ENCODE results near the gene UBE2B.

Gene UBE2B

DNA sequence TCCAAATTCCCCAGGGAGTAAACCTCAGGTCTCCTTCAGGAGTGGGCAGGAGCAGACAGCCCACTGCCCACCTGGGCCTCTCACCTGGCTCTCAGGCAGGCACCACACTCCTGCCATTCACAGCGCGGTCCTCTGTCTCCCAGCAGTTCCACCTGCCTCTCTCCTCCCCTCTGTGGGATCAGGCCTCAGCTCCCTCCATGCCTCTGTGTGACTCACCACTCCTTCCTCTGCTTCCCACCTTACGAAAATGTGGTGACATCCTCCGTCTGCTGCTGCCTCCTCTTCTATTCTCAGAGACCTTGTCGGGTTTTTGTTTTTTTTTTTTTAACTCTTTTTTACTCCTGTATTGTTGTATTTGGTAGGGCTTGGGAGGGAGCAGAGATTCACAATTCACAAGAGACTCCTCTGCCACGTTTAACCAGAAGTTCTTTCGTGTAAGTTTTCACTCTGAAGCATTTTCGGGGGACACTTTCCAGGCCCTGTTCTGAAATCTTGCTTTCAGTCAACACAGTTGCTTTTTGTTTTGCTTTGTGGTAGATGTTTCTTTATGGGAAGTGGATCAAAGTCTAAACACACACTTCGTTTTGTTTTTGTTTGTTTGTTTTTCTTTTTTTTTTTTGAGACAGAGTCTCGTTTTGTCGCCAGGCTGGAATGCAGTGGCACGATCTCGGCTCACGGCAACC lies 61.4 kb downstream of the UBE2B start:
- Histone ChIP-seq H3K4me1 (ENCODE audit: control insufficient read depth in 5 of 5, insufficient read depth in 5 of 5, low read length in 5 of 5) (peaks cover 2 to 17% (median 13%) of the 10 kb centered on the region in 5 donors), H3K4me3 (ENCODE audit: low read depth in 1 of 5, low read length in 5 of 5) (no peak overlapping the region), H3K9me3 (ENCODE audit: control insufficient read depth in 5 of 5, low read length in 5 of 5) (no peaks in the 10 kb centered on the region), H3K27ac (ENCODE audit: low read depth, low read length) (no peak overlapping the region), H3K9ac (ENCODE audit: low read length in 5 of 5) (no peak overlapping the region), H3K36me3 (ENCODE audit: control insufficient read depth in 5 of 5, insufficient read depth in 5 of 5, low read length in 5 of 5) (no peaks in the 10 kb centered on the region), H3K27me3 (ENCODE audit: control insufficient read depth in 5 of 5, insufficient read depth in 4 of 5, low read length in 5 of 5) (no peaks in the 10 kb centered on the region)

DNA sequence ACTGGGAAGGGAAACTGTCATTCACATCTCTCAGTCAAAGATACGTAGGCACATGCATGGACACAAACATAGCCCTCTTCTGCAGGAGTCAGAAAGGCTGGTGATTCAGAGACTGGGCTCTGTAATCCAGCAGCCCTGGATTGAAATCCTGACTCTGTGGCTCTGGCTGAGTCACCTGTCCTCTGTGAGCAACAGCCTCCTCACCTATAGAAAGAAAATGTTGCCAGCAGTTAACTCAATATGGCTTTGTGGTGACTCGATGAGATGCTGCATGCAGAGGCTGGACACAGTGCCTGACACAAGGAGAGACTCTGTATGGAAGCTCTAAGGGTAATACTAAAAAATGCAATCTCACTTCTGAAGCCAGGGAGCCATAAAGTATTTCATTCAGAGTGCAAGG lies 64.2 kb downstream of the UBE2B start:
- H3K27ac ChIP-seq (ENCODE audit: low read depth, low read length): no peak overlapping the region
- no peaks in the 10 kb centered on the region for H3K9me3 ChIP-seq (ENCODE audit: control insufficient read depth in 5 of 5, low read length in 5 of 5)
- peaks cover 12 to 37% (median 33%) of the 10 kb centered on the region in 5 donors for H3K4me1 ChIP-seq (ENCODE audit: control insufficient read depth in 5 of 5, insufficient read depth in 5 of 5, low read length in 5 of 5)
- H3K27me3 ChIP-seq (ENCODE audit: control insufficient read depth in 5 of 5, insufficient read depth in 4 of 5, low read length in 5 of 5): no peaks in the 10 kb centered on the region
- no peaks in the 10 kb centered on the region for H3K36me3 ChIP-seq (ENCODE audit: control insufficient read depth in 5 of 5, insufficient read depth in 5 of 5, low read length in 5 of 5)
- no peak overlapping the region for H3K9ac ChIP-seq (ENCODE audit: low read length in 5 of 5)
- no peak overlapping the region for H3K4me3 ChIP-seq (ENCODE audit: low read depth in 1 of 5, low read length in 5 of 5)

DNA sequence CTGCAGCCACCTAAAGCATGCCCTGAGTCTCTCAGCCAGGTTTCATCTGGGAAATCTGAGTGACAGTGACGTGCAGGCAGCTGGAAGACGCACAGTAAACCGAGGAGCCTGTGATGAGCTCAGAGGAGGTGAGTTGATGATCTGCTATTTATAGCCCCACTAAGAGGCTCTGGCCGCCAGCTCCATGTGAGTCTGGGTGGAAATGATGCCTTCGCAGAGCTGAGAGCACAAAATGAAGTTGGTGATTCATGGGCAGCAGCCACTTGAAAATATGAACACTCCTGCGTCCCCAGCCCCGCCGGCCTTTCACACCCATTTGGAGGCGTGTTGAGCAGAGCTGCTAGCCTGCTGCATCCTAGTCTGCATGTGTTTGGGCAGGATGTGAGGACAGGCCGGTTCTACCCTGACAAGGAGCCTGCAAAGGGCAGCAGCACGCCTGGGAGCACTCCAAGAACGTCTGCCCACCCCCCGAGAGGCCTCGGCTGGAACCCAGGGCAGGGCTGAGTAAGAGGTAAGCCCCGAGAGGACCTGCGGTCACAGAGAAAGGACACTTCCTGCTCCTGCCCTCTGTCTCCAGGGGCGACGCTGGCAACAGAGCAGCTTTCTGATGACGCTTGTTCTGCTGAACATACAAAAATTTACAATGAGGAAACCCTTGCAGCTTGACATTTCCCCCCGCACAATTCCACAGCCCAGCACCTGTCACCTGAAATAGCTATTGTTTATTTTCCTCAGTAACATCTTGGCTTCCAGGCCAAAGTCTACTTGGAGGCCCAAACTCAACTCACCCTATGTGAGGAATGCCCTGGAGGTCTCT lies 65.4 kb downstream of the UBE2B start:
- no peak overlapping the region for H3K9ac ChIP-seq (ENCODE audit: low read length in 5 of 5)
- H3K9me3 ChIP-seq (ENCODE audit: control insufficient read depth in 5 of 5, low read length in 5 of 5): no peaks in the 10 kb centered on the region
- no peaks in the 10 kb centered on the region for H3K36me3 ChIP-seq (ENCODE audit: control insufficient read depth in 5 of 5, insufficient read depth in 5 of 5, low read length in 5 of 5)
- no peak overlapping the region for H3K27ac ChIP-seq (ENCODE audit: low read depth, low read length)
- no peaks in the 10 kb centered on the region for H3K27me3 ChIP-seq (ENCODE audit: control insufficient read depth in 5 of 5, insufficient read depth in 4 of 5, low read length in 5 of 5)
- peaks cover 12 to 37% (median 33%) of the 10 kb centered on the region in 5 donors for H3K4me1 ChIP-seq (ENCODE audit: control insufficient read depth in 5 of 5, insufficient read depth in 5 of 5, low read length in 5 of 5)
- H3K4me3 ChIP-seq (ENCODE audit: low read depth in 1 of 5, low read length in 5 of 5): peak overlapping the region in 4 of 5 donors; percentile 9 to 31 (median 18)

DNA sequence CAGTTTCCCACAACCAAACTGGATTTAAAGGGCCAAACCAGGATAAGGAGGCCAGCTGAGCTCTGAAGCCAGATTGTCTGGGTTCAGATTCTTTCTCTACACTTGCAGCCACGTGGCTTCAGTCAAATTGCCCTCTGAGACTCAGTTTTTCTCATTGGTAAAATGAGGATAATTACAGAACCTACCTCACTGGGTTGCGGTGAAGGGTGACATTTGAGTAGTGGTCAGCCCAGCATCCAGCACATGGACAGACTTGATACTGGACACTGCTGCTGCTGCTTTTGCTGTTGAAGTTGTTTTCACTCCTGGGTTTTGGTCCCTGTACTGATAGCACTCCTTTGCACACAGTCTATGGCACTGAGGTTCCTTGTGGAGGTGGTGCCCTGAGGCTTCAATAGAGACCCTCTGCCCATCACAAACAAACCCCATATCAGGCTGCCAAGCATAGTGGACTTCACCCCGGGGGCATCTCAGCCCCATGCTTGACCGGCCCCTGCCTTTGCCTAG lies 66.0 kb downstream of the UBE2B start:
- Histone ChIP-seq H3K4me1 (ENCODE audit: control insufficient read depth in 5 of 5, insufficient read depth in 5 of 5, low read length in 5 of 5) (peaks cover 12 to 37% (median 33%) of the 10 kb centered on the region in 5 donors), H3K27me3 (ENCODE audit: control insufficient read depth in 5 of 5, insufficient read depth in 4 of 5, low read length in 5 of 5) (no peaks in the 10 kb centered on the region), H3K9ac (ENCODE audit: low read length in 5 of 5) (no peak overlapping the region), H3K27ac (ENCODE audit: low read depth, low read length) (no peak overlapping the region), H3K9me3 (ENCODE audit: control insufficient read depth in 5 of 5, low read length in 5 of 5) (no peaks in the 10 kb centered on the region), H3K4me3 (ENCODE audit: low read depth in 1 of 5, low read length in 5 of 5) (peak overlapping the region in 1 of 5 donors; percentile 31), H3K36me3 (ENCODE audit: control insufficient read depth in 5 of 5, insufficient read depth in 5 of 5, low read length in 5 of 5) (no peaks in the 10 kb centered on the region)

DNA sequence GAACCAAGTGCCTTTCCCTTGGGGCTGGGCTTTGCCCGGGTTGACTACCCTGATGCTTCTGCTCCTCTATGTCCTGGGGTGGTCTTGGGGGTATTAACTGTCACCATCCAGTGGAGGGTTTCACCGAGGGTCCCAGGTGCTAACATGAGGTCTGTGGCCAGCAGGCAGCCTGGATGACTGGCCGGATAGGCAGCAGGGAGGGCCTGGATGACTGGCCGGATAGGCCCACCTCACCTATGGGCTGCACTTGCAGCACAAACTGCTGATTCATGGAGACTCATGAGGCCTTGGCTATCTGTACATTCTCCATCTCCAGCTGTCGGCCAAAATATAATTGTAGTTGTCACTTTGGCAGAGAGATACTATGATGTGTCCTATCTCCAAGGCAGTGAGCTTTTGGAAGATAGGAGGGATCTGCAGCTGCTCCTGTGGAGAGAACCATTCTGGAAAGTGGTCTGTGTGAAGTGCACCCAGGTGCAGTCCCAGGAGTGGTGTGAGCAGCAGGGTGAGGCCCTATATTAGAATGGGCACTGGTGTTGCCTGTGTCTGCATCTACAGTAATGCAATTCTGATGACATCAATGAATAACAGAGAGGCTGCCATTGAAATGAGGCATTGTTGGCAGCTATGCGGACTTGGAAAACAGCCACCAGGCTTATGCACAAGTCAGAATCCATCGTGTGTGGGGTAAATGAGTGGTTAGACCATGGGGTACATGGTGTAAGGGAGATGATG lies 66.6 kb downstream of the UBE2B start:
- peaks cover 12 to 37% (median 33%) of the 10 kb centered on the region in 5 donors for H3K4me1 ChIP-seq (ENCODE audit: control insufficient read depth in 5 of 5, insufficient read depth in 5 of 5, low read length in 5 of 5)
- no peak overlapping the region for H3K9ac ChIP-seq (ENCODE audit: low read length in 5 of 5)
- no peak overlapping the region for H3K27ac ChIP-seq (ENCODE audit: low read depth, low read length)
- H3K4me3 ChIP-seq (ENCODE audit: low read depth in 1 of 5, low read length in 5 of 5): no peak overlapping the region
- H3K9me3 ChIP-seq (ENCODE audit: control insufficient read depth in 5 of 5, low read length in 5 of 5): no peaks in the 10 kb centered on the region
- no peaks in the 10 kb centered on the region for H3K36me3 ChIP-seq (ENCODE audit: control insufficient read depth in 5 of 5, insufficient read depth in 5 of 5, low read length in 5 of 5)
- H3K27me3 ChIP-seq (ENCODE audit: control insufficient read depth in 5 of 5, insufficient read depth in 4 of 5, low read length in 5 of 5): no peaks in the 10 kb centered on the region

DNA sequence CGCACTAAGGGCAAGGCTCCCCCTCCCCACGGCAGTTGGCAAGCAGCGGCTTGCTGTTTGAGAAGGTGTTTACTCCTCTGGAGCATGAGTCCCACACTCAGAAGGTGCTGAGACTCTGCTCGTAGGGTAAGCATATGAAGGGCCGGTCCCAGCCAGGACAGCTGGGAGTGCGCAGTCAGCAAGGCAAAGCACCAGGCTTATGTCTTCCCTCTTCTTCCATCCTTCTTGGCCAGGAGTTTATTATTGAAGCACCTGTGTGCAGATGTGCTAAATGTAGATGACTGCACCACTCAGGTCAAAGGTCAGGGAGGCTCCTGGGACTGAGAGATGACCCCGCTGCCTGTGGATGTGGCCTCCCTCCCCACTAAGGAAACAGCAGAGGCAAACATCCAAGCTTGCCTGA lies 67.4 kb downstream of the UBE2B start:
- no peaks in the 10 kb centered on the region for H3K27me3 ChIP-seq (ENCODE audit: control insufficient read depth in 5 of 5, insufficient read depth in 4 of 5, low read length in 5 of 5)
- no peaks in the 10 kb centered on the region for H3K36me3 ChIP-seq (ENCODE audit: control insufficient read depth in 5 of 5, insufficient read depth in 5 of 5, low read length in 5 of 5)
- H3K4me3 ChIP-seq (ENCODE audit: low read depth in 1 of 5, low read length in 5 of 5): peak overlapping the region in 3 of 5 donors; percentile 18 to 75 (median 32)
- peaks cover 12 to 37% (median 33%) of the 10 kb centered on the region in 5 donors for H3K4me1 ChIP-seq (ENCODE audit: control insufficient read depth in 5 of 5, insufficient read depth in 5 of 5, low read length in 5 of 5)
- H3K9ac ChIP-seq (ENCODE audit: low read length in 5 of 5): no peak overlapping the region
- H3K27ac ChIP-seq (ENCODE audit: low read depth, low read length): peak overlapping the region; percentile 38
- H3K9me3 ChIP-seq (ENCODE audit: control insufficient read depth in 5 of 5, low read length in 5 of 5): no peaks in the 10 kb centered on the region

DNA sequence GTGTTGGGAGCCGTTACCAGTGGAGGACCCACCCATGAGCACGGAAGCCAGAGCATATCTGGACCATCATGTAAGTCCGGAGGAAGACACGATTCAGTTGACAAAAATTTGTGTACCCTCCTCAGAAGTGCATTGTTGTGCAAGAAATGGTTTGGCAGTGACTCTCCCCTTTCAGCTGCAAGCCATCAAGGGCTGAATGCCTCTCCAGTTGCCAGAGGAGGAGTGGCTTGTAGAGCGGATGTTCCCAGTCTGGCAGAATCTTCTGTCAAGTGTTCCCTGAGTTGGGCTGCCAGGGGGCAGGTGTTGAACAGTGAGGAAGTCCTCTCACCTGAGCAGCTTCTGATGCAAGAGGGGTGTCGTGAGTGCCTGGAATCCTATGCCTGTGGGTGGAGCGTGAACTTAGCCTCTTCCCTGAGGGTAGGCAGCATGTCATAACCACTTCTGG lies 67.9 kb downstream of the UBE2B start:
- no peaks in the 10 kb centered on the region for H3K36me3 ChIP-seq (ENCODE audit: control insufficient read depth in 5 of 5, insufficient read depth in 5 of 5, low read length in 5 of 5)
- H3K9ac ChIP-seq (ENCODE audit: low read length in 5 of 5): no peak overlapping the region
- H3K27me3 ChIP-seq (ENCODE audit: control insufficient read depth in 5 of 5, insufficient read depth in 4 of 5, low read length in 5 of 5): no peaks in the 10 kb centered on the region
- H3K9me3 ChIP-seq (ENCODE audit: control insufficient read depth in 5 of 5, low read length in 5 of 5): no peaks in the 10 kb centered on the region
- peaks cover 12 to 37% (median 33%) of the 10 kb centered on the region in 5 donors for H3K4me1 ChIP-seq (ENCODE audit: control insufficient read depth in 5 of 5, insufficient read depth in 5 of 5, low read length in 5 of 5)
- peak overlapping the region; percentile 38 for H3K27ac ChIP-seq (ENCODE audit: low read depth, low read length)
- peak overlapping the region in 4 of 5 donors; percentile 18 to 75 (median 48) for H3K4me3 ChIP-seq (ENCODE audit: low read depth in 1 of 5, low read length in 5 of 5)

DNA sequence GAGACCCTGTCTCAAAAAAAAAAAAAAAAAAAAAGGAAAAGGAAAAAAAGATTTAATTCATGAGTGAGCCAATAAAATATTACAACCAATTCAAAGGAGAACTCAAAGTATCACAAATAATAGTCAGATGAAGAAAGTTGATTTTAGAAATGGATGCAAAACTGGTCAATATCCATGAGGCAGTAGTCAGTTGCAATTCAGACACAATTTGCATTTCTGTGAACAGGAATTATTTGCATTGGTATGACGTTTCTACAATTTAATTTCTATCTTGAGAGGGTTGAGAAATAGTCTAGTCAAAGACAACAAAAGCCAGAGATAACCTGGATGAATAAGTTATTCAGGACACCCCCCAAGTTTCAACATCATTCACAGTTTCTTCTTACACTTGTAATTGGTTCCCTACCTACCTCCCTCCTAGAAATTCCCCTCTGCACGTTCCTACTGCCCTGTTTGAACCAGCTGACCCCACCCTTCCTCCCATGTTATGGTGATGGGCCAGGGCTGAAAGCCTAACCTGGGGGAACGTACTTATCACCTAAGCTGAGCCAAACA lies 68.9 kb downstream of the UBE2B start:
- no peaks in the 10 kb centered on the region for H3K27me3 ChIP-seq (ENCODE audit: control insufficient read depth in 5 of 5, insufficient read depth in 4 of 5, low read length in 5 of 5)
- peaks cover 12 to 37% (median 33%) of the 10 kb centered on the region in 5 donors for H3K4me1 ChIP-seq (ENCODE audit: control insufficient read depth in 5 of 5, insufficient read depth in 5 of 5, low read length in 5 of 5)
- H3K36me3 ChIP-seq (ENCODE audit: control insufficient read depth in 5 of 5, insufficient read depth in 5 of 5, low read length in 5 of 5): no peaks in the 10 kb centered on the region
- H3K4me3 ChIP-seq (ENCODE audit: low read depth in 1 of 5, low read length in 5 of 5): no peak overlapping the region
- no peak overlapping the region for H3K9ac ChIP-seq (ENCODE audit: low read length in 5 of 5)
- no peak overlapping the region for H3K27ac ChIP-seq (ENCODE audit: low read depth, low read length)
- H3K9me3 ChIP-seq (ENCODE audit: control insufficient read depth in 5 of 5, low read length in 5 of 5): peaks cover 0 to 3% (median 0%) of the 10 kb centered on the region in 5 donors

Data from subcutaneous abdominal adipose tissue (tissue), 5 donors.